Activated B cell treated with CpG ODN at 0.5 μM for 24 hours (primary cell): ENCODE measurements around the gene PSMB10. TPM values are rescaled to one million over a fixed set of nuclear protein-coding genes. Genes with fewer than 3 reads are reported as not detected.

Experiments
- ATAC-seq: fragments of 200-7000 bp; cut with Tn5 transposase; one replicate; pipeline ENCODE4 v1.10.0; 2021; ENCODE audit warnings: low read depth, mild to moderate bottlenecking, moderate library complexity
- CTCF ChIA-PET: fragments of 350-600 bp; sonication (Branson Sonifier 250); formaldehyde crosslinking; loops from one replicate; lab custom pipeline; 2021; ENCODE audit warnings: antibody characterized with exemption; lab: Charles Lee
- POLR2A ChIA-PET: fragments of 350-600 bp; sonication (Branson Sonifier 250); formaldehyde crosslinking; loops from one replicate; lab custom pipeline; 2021; ENCODE audit warnings: antibody characterized with exemption; lab: Charles Lee
- DNase-seq: peaks from one replicate; pipeline ENCODE4 v3.0.0; 2022
- H3K27ac Mint-ChIP-seq: one replicate; pipeline ENCODE4 v1.8.0; 2020; ENCODE audit warnings: mixed read lengths
- H3K27me3 Mint-ChIP-seq: one replicate; pipeline ENCODE4 v1.8.0; 2021; ENCODE audit warnings: mixed read lengths
- H3K36me3 Mint-ChIP-seq: one replicate; pipeline ENCODE4 v1.8.0; 2021; ENCODE audit warnings: low read depth, mixed read lengths
- H3K4me1 Mint-ChIP-seq: one replicate; pipeline ENCODE4 v1.8.0; 2021; ENCODE audit warnings: mixed read lengths
- H3K4me3 Mint-ChIP-seq: one replicate; pipeline ENCODE4 v1.8.0; 2020; ENCODE audit warnings: mild to moderate bottlenecking, mixed read lengths
- H3K9me3 Mint-ChIP-seq: one replicate; pipeline ENCODE4 v1.8.0; 2020; ENCODE audit warnings: mixed read lengths
- intact Hi-C: fragments of 100-400 bp; cut with micrococcal nuclease; formaldehyde crosslinking; loops from one replicate; pipeline ENCODE4 v1.15.1; 2024
- total RNA-seq: library from RNA; stranded (reverse); gene quantifications from 2 replicates; pipeline ENCODE4 v1.2.3, GENCODE V29; 2022
- TF ChIP-seq, protein P1 (sequence below): fragments of 200-600 bp; IDR thresholded peaks from one replicate; pipeline ENCODE4 v1.8.0; 2022; ENCODE audit warnings: antibody characterized with exemption, mild to moderate bottlenecking

The PSMB10 gene
- total RNA-seq, 1 donor from 2014 or later, result 202 TPM

DNA sequence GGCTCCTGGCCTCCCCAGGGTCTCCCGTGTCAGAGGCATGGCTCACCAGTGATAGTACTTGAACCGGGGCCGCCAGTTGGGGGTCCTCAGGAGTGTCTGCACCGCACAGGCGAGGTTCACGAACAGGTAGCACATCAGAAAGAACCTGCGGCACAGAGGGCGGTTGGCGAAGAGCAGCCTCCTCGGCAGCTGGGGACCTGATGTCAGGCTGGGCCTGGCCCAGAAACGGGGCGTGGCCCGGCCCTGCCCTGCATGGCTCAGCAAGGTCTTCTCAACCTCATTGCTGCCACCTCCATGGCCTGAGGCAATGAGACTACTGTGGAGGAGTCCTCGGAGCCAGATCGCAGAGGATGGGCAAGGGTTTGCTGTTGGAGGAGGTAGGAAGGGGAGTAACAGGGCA, 11.4 kb upstream of the PSMB10 start:
- Mint-ChIP-seq H3K27ac (no peak overlapping the region), H3K4me1 (no peaks in the 10 kb centered on the region), H3K36me3 (peaks cover 25% of the 10 kb centered on the region), H3K4me3 (no peak overlapping the region), H3K27me3 (no peaks in the 10 kb centered on the region), H3K9me3 (no peaks in the 10 kb centered on the region)
- ATAC-seq (no peak), DNase-seq (no peak)
- TF ChIP-seq, protein P1, sequence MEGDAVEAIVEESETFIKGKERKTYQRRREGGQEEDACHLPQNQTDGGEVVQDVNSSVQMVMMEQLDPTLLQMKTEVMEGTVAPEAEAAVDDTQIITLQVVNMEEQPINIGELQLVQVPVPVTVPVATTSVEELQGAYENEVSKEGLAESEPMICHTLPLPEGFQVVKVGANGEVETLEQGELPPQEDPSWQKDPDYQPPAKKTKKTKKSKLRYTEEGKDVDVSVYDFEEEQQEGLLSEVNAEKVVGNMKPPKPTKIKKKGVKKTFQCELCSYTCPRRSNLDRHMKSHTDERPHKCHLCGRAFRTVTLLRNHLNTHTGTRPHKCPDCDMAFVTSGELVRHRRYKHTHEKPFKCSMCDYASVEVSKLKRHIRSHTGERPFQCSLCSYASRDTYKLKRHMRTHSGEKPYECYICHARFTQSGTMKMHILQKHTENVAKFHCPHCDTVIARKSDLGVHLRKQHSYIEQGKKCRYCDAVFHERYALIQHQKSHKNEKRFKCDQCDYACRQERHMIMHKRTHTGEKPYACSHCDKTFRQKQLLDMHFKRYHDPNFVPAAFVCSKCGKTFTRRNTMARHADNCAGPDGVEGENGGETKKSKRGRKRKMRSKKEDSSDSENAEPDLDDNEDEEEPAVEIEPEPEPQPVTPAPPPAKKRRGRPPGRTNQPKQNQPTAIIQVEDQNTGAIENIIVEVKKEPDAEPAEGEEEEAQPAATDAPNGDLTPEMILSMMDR, result no peak
- intact Hi-C loops, result no loop called here
- ChIA-PET POLR2A (interaction anchor here (0.6 kb wide), 2 partner anchors 14 to 92 kb away, joined by 3 to 6 read pairs; no protein-coding TSS in a partner anchor), CTCF (no interaction called here)

DNA sequence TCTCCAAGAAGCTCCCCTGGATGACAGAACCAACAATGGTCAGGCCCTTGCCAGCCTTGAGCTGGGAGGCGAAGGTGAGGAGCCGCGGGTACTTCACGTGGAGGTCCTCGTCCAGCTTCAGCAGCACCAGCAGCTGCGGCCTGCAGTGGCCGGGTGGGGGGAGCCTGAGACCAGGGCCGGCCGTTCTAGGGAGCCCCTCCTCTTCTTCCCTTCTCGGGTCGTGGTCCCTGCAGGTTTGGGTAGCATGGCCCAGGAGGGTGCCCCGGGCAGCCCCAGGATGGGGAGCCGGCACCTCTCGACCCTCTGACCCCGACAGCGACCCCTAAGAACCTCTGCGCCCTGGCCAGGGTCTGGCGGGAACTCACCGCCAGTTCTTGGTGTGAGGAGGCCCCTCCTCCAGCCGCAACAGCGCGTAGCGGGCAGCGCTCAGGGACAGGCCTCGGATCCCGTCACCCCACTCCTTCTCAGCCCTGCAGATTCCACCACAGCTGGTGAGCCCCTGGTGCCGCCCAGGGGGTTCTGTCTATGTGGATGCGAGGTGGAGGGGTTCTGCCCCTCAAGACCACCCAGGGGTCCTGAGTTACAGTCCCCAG, 10.4 kb upstream of the PSMB10 start:
- intact Hi-C loops, result no loop called here
- DNase-seq, result no peak
- peaks cover 24% of the 10 kb centered on the region for H3K36me3 Mint-ChIP-seq
- ATAC-seq, result no peak
- peaks cover 2% of the 10 kb centered on the region for H3K4me1 Mint-ChIP-seq
- ChIA-PET CTCF (no interaction called here), POLR2A (interaction anchor here (0.5 to 0.6 kb wide), 2 partner anchors 13 to 81 kb away, joined by 3 read pairs; no protein-coding TSS in a partner anchor)
- H3K4me3 Mint-ChIP-seq, result no peak overlapping the region
- no peak overlapping the region for H3K27ac Mint-ChIP-seq
- TF ChIP-seq, protein P1, result no peak
- no peaks in the 10 kb centered on the region for H3K9me3 Mint-ChIP-seq
- H3K27me3 Mint-ChIP-seq, result no peaks in the 10 kb centered on the region

DNA sequence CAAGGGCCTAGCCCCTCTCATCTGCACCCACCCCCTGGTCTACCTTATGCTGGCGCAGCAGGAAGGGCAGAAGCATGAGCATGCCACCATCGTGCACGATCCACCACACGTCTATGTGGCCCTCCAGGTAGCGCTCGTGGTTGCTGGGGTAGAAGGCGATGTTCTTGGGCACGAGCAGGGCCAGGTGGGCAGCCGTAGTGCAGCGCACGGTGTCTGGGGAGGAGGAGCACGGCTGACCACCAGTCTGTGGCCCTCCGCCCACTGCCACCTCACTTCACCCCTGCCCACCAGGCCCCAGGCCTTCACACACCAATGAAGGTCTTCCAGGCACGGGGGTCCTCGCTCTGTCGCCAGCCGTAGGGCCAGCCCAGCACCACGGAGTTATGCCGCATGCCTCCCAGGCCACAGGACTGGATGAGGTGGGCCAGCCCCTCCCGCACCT, 9.5 kb upstream of the PSMB10 start:
- intact Hi-C loops, result no loop called here
- TF ChIP-seq, protein P1, result no peak
- Mint-ChIP-seq H3K27me3 (no peaks in the 10 kb centered on the region), H3K27ac (no peak overlapping the region), H3K4me1 (peaks cover 8% of the 10 kb centered on the region), H3K36me3 (peaks cover 20% of the 10 kb centered on the region), H3K4me3 (no peak overlapping the region), H3K9me3 (no peaks in the 10 kb centered on the region)
- ChIA-PET CTCF (no interaction called here), POLR2A (no interaction called here)
- ATAC-seq (no peak), DNase-seq (no peak)

DNA sequence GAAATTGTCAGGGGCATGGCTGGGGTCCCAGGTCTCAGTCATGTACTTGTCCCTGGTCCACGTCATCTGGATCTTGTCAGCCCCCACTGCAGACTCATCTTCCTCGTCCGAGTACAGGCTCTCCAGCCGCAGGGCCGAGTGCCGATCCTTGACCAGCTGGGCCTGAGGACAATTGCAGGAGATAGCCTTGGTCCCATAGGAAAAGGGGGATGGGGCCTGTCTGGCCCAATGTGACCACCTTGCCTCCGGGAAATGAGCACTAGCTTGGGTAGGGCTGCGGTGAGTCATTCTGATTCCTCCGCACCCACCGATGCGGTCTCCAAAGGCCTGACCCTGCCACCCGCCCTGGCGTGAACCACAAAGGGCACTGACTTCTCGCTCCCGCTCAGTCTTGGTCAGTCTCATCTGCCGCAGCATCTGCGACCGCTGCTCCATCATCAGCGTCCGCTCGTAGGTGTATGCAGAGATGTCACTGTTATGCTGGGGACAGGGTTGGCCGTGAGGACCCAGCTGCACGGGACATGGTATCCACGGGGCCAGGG, 8.8 kb upstream of the PSMB10 start:
- ChIA-PET POLR2A (no interaction called here), CTCF (interaction anchor here (1.2 kb wide), 1 partner anchor 62 kb away, joined by 3 read pairs; no protein-coding TSS in a partner anchor)
- no peak overlapping the region for H3K27ac Mint-ChIP-seq
- peaks cover 16% of the 10 kb centered on the region for H3K36me3 Mint-ChIP-seq
- no peaks in the 10 kb centered on the region for H3K9me3 Mint-ChIP-seq
- peaks cover 9% of the 10 kb centered on the region for H3K4me1 Mint-ChIP-seq
- ATAC-seq (no peak), DNase-seq (no peak)
- intact Hi-C loops, result no loop called here
- no peak overlapping the region for H3K4me3 Mint-ChIP-seq
- TF ChIP-seq, protein P1, result no peak
- H3K27me3 Mint-ChIP-seq, result no peaks in the 10 kb centered on the region

DNA sequence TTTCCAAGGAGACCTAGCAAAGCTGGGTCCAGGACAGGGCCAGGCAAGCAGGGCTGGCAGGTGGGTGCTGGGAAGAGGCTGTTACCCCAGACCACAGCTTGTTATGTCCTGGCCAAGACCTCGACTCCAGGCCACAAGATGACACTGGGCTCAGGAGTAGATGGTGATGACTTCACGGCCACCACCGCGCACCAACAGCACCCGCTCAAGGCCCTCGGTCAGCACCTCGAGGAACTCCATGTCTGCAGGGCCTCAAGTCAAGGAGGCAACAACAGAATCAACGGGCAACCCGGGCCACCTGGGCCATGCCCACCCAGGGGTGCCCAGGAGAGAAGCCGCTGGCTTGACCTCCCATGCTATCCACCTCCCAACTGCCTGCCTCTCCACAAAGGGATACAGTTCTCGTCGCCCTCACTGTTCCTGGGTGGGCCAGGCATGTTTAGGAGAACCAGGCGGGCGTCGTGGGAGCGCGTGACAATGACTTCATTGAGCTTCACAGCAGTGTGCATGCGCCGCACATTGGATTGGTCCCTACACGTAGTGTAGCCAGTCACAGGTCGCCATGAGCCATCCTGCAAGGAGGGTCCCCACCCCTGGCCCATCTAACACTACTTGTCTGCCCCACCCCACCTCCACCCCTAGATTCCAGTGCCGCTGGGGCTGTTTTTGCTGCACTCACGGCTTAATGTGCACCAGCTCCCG, 8.2 kb upstream of the PSMB10 start:
- ChIA-PET POLR2A (interaction anchor here (1.0 to 1.1 kb wide), 2 partner anchors 9 to 16 kb away, joined by 3 read pairs; no protein-coding TSS in a partner anchor), CTCF (interaction anchor here (1.2 kb wide), 2 partner anchors 61 to 96 kb away, joined by 3 read pairs; no protein-coding TSS in a partner anchor)
- Mint-ChIP-seq H3K27ac (no peak overlapping the region), H3K9me3 (no peaks in the 10 kb centered on the region), H3K27me3 (no peaks in the 10 kb centered on the region), H3K4me3 (no peak overlapping the region), H3K4me1 (peaks cover 15% of the 10 kb centered on the region), H3K36me3 (peaks cover 16% of the 10 kb centered on the region)
- TF ChIP-seq, protein P1, result no peak
- DNase-seq, result no peak
- intact Hi-C loops, result no loop called here
- no peak for ATAC-seq
